GM19099 (cell line): ENCODE measurements around the gene TEX54.

ENCODE experiments used
- POLR2A ChIP-seq: IDR thresholded peaks from 3 replicates; pipeline ENCODE4 v1.6.1; 2011; ENCODE audit warnings: low read depth; ENCODE audit not compliant: insufficient read length; ENCODE audit errors: extremely low read depth

Gene TEX54

GRCh38 chr11:62856333-62856895 is 23.8 kb upstream of the TEX54 start:
- TF ChIP-seq POLR2A: no peak

- peak; percentile 100 for TF ChIP-seq POLR2A
Observed at GRCh38 chr11:62855571-62856332, 23.1 kb upstream of the TEX54 start.

GRCh38 chr11:62854825-62855570 is 22.4 kb upstream of the TEX54 start:
- TF ChIP-seq POLR2A: no peak

- peak; percentile 16 for TF ChIP-seq POLR2A
Observed at GRCh38 chr11:62854013-62854824, 21.6 kb upstream of the TEX54 start.

GRCh38 chr11:62853279-62853965 is 20.8 kb upstream of the TEX54 start:
- peak; percentile 40 for TF ChIP-seq POLR2A

GRCh38 chr11:62852523-62853188 is 20.0 kb upstream of the TEX54 start:
- TF ChIP-seq POLR2A: peak; percentile 24

GRCh38 chr11:62851807-62852522 is 19.3 kb upstream of the TEX54 start:
- TF ChIP-seq POLR2A: peak; percentile 21

- TF ChIP-seq POLR2A: peak; percentile 48
Observed at GRCh38 chr11:62850911-62851806, 18.5 kb upstream of the TEX54 start.

- no peak for TF ChIP-seq POLR2A
Observed at GRCh38 chr11:62847767-62848314, 15.2 kb upstream of the TEX54 start.

GRCh38 chr11:62846177-62846576 is 13.5 kb upstream of the TEX54 start:
- no peak for TF ChIP-seq POLR2A

- TF ChIP-seq POLR2A: no peak
Observed at GRCh38 chr11:62844154-62844553, 11.5 kb upstream of the TEX54 start.

GRCh38 chr11:62843466-62843865 is 10.8 kb upstream of the TEX54 start:
- no peak for TF ChIP-seq POLR2A
